Putamen (tissue), 1 donor: ENCODE data around the gene HOXB6.

Experiments
- DNase-seq: peaks from one replicate; pipeline ENCODE4 v3.0.0-alpha.2; 2016; ENCODE audit warnings: low spot score

HOXB6 gene

GRCh38 chr17:48609033-48609432, 4.2 kb upstream of the HOXB6 start:
- DNase-seq = no peak

- DNase-seq = no peak
Observed at GRCh38 chr17:48608494-48608834, 3.7 kb upstream of the HOXB6 start.

- no peak for DNase-seq
Observed at GRCh38 chr17:48606892-48607614, 2.3 kb upstream of the HOXB6 start.

GRCh38 chr17:48605991-48606891, 1.5 kb upstream of the HOXB6 start:
- DNase-seq = no peak

GRCh38 chr17:48605409-48605919, 678 bp upstream of the HOXB6 start:
- DNase-seq = no peak

- no peak for DNase-seq
Observed at GRCh38 chr17:48603959-48604769, 622 bp downstream of the HOXB6 start.

GRCh38 chr17:48601539-48602425, 3.0 kb downstream of the HOXB6 start:
- DNase-seq = no peak

- no peak for DNase-seq
Observed at GRCh38 chr17:48601207-48601538, 3.6 kb downstream of the HOXB6 start.

- no peak for DNase-seq
Observed at GRCh38 chr17:48600244-48601098, 4.3 kb downstream of the HOXB6 start.

- no peak for DNase-seq
Observed at GRCh38 chr17:48599354-48599753, 5.4 kb downstream of the HOXB6 start.

- DNase-seq = no peak
Observed at GRCh38 chr17:48598736-48599135, 6.0 kb downstream of the HOXB6 start.

- DNase-seq = no peak
Observed at GRCh38 chr17:48597778-48598631, 6.8 kb downstream of the HOXB6 start.

- DNase-seq = no peak
Observed at GRCh38 chr17:48597528-48597777, 7.3 kb downstream of the HOXB6 start.

- DNase-seq = no peak
Observed at GRCh38 chr17:48596735-48597527, 7.9 kb downstream of the HOXB6 start.

- DNase-seq = no peak
Observed at GRCh38 chr17:48596000-48596734, 8.6 kb downstream of the HOXB6 start.

GRCh38 chr17:48595278-48595999, 9.3 kb downstream of the HOXB6 start:
- no peak for DNase-seq

- no peak for DNase-seq
Observed at GRCh38 chr17:48594538-48595277, 10.1 kb downstream of the HOXB6 start.
